Ishikawa (cell line): ENCODE data around the gene GUCA1A.

Experiments used
- CEBPB ChIP-seq: IDR thresholded peaks from 2 replicates; pipeline ENCODE4 v1.6.1; 2012
- EP300 ChIP-seq: IDR thresholded peaks from 2 replicates; pipeline ENCODE4 v1.6.1; 2012; ENCODE audit warnings: borderline replicate concordance
- MAX ChIP-seq: IDR thresholded peaks from 2 replicates; pipeline ENCODE4 v1.6.1; 2012
- REST ChIP-seq: IDR thresholded peaks from 2 replicates; pipeline ENCODE4 v1.6.1; 2012; ENCODE audit warnings: low read depth, mild to moderate bottlenecking
- TCF12 ChIP-seq: IDR thresholded peaks from 2 replicates; pipeline ENCODE4 v1.6.1; 2012; ENCODE audit warnings: low read depth
- TEAD4 ChIP-seq: IDR thresholded peaks from 2 replicates; pipeline ENCODE4 v1.6.1; 2012

GRCh38 chr6:42125663-42126062 lies 47.5 kb upstream of the GUCA1A start:
- TF ChIP-seq MAX (no peak), TEAD4 (no peak), REST (no peak), EP300 (no peak), CEBPB (no peak), TCF12 (no peak)
